Astrocyte of the spinal cord (primary cell): ENCODE measurements around the gene MYL4.
A peak's percentile ranks its signal among the peaks of the same experiment; 100 is the strongest.

Experiments used
- DNase-seq: peaks from one replicate; pipeline ENCODE4 v3.0.0; 2011; ENCODE audit warnings: low read depth, low spot score
- H3K4me3 ChIP-seq: 2 replicates; pipeline ENCODE4 v1.5.1; 2011; ENCODE audit warnings: low read depth, mild to moderate bottlenecking, low read length, moderate library complexity
- in situ Hi-C: cut with HindIII; loops from 2 replicates; pipeline ENCODE4 v1.10.0; 2017; ENCODE audit warnings: low sequenced_read_pairs
- TF ChIP-seq, protein P1 (sequence below): IDR thresholded peaks from 2 replicates; pipeline ENCODE4 v1.5.1; 2012; ENCODE audit warnings: low read depth, mild to moderate bottlenecking, low read length, inconsistent platforms

MYL4 gene

DNA sequence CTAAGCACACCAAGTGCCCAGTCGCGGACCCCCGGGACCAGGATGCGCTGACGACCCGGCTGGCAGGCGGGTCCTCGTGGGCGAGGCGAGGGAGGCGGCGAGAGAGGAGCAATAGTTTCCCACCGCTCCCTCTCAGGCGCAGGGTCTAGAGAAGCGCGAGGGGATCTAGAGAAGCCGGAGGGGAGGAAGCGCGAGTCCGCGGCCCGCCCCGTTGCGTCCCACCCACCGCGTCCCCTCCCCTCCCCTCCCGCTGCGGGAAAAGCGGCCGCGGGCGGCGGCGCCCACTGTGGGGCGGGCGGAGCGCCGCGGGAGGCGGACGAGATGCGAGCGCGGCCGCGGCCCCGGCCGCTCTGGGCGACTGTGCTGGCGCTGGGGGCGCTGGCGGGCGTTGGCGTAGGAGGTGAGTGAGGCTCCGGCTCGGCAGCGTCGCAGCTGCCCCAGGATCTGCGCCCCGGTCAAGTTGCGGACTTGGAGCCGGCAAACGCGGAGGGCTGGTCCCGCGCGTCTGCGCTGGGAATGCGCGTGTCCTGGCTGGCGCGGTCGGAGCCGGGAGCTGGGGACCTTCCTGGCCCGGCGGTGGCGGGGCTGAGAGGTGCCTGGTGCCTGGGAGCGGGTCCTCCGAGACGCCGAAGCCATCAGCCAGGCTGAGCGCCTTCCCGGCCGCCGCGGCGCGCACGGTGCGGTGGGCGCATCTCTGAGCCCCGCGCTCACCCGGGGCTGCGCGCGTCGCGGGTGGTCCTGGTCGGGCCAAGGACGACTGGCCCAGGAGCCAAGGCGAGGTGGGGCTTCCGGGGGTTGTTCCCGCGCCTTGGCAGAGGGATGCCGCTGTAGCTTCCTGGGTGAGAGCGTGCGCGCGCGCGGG is 44.6 kb downstream of the MYL4 start, which contains the start of gene ITGB3:
Gene ITGB3, plus strand, starts transcription at position 287 of the 862 bp plus-strand sequence. Its CDS starts 35 bp downstream, at position 322.
- TF ChIP-seq, protein P1, sequence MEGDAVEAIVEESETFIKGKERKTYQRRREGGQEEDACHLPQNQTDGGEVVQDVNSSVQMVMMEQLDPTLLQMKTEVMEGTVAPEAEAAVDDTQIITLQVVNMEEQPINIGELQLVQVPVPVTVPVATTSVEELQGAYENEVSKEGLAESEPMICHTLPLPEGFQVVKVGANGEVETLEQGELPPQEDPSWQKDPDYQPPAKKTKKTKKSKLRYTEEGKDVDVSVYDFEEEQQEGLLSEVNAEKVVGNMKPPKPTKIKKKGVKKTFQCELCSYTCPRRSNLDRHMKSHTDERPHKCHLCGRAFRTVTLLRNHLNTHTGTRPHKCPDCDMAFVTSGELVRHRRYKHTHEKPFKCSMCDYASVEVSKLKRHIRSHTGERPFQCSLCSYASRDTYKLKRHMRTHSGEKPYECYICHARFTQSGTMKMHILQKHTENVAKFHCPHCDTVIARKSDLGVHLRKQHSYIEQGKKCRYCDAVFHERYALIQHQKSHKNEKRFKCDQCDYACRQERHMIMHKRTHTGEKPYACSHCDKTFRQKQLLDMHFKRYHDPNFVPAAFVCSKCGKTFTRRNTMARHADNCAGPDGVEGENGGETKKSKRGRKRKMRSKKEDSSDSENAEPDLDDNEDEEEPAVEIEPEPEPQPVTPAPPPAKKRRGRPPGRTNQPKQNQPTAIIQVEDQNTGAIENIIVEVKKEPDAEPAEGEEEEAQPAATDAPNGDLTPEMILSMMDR, result peak; percentile 24
- in situ Hi-C loops, result no loop called here
- peak; percentile 54 for DNase-seq
- H3K4me3 ChIP-seq, result peak within 1 kb of the TSS; percentile 49

DNA sequence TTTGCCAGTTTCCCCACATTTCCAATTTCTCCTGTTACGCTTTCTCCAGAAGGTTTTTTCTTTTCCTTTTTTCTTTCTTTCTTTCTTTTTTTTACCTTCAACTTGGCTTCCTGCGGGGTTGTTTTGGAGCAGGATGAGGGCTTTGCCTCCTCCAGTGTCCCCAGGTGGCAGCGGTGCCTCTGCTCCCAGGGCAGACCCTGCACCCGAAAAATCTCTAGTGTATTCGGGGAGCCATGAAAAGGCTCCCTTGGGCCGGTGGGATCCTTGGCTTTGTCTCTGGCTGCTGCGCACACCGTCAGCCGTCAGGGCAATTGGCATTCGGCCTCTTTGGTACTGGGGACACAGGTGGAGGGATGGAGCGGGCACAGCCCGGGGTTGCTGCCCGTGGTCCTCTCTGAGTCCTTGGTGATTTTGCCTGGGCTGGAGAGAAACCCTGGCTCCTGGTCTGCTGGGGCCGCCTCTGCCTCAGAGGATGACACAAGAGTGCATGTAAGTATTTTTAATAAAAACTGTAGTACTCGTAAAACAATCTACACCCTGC is 45.3 kb downstream of the MYL4 start:
- DNase-seq, result no peak
- in situ Hi-C loops, result no loop called here
- TF ChIP-seq, protein P1, result no peak
- peak overlapping the region; percentile 49 for H3K4me3 ChIP-seq

DNA sequence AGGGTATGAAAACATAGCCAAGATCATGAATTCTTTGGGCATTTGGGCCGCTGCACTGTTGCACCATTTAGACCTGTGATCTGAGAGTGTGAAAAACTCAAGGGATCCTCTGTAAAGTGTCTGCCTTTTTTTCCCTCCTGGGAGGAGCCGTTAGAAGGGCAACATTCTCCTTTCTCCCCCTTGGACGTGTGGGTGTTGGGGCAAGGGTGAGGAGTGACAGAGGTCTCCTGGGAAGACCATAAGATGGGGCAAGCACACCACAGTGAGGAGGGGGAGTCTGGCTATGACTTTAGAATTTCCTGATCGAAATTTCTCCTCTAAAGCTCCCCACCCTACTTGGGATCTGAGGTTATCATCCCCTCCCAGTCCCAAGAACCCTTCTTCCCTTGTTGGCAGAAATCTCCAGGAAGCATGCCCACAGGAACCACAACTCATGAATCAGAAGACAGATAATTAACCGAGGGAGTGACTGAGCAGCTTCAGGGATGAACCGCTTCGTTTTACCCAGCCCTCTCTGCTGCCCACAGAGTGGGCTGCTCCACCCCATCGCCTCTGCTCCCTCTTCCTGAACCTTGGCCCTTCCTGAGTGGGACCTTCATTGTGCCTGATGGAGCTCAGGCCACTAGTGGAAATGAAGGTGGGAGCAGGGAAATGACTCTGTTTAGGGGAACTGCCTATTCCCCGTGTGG is 48.6 kb downstream of the MYL4 start:
- TF ChIP-seq, protein P1, result no peak
- DNase-seq, result peak; percentile 80
- H3K4me3 ChIP-seq, result no peak overlapping the region
- in situ Hi-C loops, result no loop called here

DNA sequence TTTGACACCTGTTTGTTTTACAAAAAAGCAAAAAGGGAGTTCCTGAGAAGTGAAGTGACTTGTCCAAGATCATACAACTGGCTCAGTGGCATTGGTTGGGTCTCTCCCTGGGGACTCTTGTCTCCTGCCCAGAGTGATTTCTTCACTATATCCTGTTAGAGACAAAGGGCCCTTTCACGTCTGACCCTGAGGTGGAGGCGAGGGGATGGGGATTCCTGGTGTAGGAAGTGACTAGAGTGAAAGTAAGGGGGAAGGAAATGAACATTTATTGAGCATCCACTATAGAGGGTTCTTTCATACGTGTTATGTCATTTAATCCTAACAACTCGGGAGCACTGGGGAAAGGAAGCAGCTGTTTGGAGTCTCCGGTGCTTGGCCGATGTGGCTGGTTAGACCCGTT is 53.4 kb downstream of the MYL4 start:
- no peak for DNase-seq
- in situ Hi-C loops, result no loop called here
- TF ChIP-seq, protein P1, result no peak
- H3K4me3 ChIP-seq, result no peak overlapping the region

DNA sequence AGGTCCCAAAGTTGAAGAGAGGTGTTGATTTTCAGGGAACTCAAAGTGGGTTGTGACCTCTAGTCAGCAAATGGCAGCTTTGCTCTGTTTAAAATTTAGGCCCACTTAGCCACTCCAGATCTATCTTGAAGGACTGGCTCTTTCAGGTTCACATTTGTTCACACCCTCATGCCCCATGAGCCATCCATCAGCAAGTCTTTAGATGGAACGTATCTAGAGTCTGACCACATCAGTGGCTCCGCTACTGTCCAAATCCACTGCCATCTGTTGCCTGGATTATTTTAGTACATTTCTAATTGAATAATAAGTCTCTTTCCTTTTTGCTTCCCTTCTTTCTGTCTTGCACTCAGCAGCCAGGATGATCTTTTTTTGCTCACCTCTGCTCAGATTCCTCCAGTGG is 55.0 kb downstream of the MYL4 start:
- TF ChIP-seq, protein P1, result no peak
- in situ Hi-C loops, result no loop called here
- no peak overlapping the region for H3K4me3 ChIP-seq
- DNase-seq, result no peak

DNA sequence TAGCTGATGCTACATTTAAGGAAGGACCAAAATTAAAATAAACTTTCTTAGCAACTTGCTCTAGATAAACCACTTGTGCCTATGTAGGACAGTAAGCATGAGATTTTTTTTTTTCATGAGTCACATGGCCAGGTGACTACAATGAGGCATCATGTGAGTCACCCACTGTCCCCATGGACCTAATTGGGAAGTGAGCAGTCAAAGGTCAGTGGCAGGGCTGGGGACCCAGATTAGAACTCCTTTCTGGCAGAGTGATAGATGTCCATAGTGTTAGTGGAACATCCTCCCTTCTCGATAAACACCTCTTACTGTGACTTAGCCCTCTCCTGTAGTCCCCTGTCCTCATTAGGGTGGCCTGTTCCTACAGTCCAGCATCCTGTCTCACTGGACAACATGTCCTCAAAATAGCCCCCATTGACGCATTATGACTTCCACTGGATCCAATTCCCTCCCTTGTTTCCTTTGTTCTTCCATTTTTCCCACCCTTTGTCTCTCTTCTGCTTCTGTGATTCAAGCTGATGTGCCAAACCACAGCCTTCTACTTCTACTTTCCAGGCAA is 56.9 kb downstream of the MYL4 start:
- in situ Hi-C loops, result no loop called here
- TF ChIP-seq, protein P1, result no peak

More for the DNA sequence above, 56.9 kb downstream of the MYL4 start:
- H3K4me3 ChIP-seq, result no peak overlapping the region
- peak; percentile 85 for DNase-seq
